ENCODE data around the gene KCNG2. TPM values are rescaled to one million over a fixed set of nuclear protein-coding genes. Genes with fewer than 3 reads are reported as not detected.
A peak's percentile ranks its signal among the peaks of the same experiment; 100 is the strongest.

Gene KCNG2
- total RNA-seq, 1 donor from 2014 or later: not detected

- peaks cover 68% of the 10 kb centered on the region for H3K36me3 Mint-ChIP-seq (ENCODE audit: insufficient read depth)
Measured at GRCh38 chr18:79933765-79934164, 136.0 kb downstream of the KCNG2 start.

GRCh38 chr18:79934311-79935097 lies 136.8 kb downstream of the KCNG2 start:
- peak overlapping the region; percentile 41 for H3K27ac Mint-ChIP-seq
- H3K27me3 Mint-ChIP-seq: no peaks in the 10 kb centered on the region
- peaks cover 28% of the 10 kb centered on the region for H3K9me3 Mint-ChIP-seq (ENCODE audit: low read depth)
- no peak for TF ChIP-seq CTCF (IDR thresholded peaks at IDR 0.05; ENCODE audit: unreplicated experiment)
- H3K4me3 Mint-ChIP-seq (ENCODE audit: low read depth): no peak overlapping the region
- peaks cover 65% of the 10 kb centered on the region for H3K36me3 Mint-ChIP-seq (ENCODE audit: insufficient read depth)
- H3K4me1 Mint-ChIP-seq (ENCODE audit: low read depth): peaks cover 17% of the 10 kb centered on the region
- no peak for DNase-seq (ENCODE audit: low spot score, unreplicated experiment)

More at GRCh38 chr18:79933765-79934164, 136.0 kb downstream of the KCNG2 start:
- Mint-ChIP-seq H3K4me1 (ENCODE audit: low read depth) (peaks cover 17% of the 10 kb centered on the region), H3K4me3 (ENCODE audit: low read depth) (no peak overlapping the region), H3K27ac (no peak overlapping the region), H3K27me3 (no peaks in the 10 kb centered on the region), H3K9me3 (ENCODE audit: low read depth) (peaks cover 35% of the 10 kb centered on the region)
- no peak for DNase-seq (ENCODE audit: low spot score, unreplicated experiment)
- peak; percentile 59 for TF ChIP-seq CTCF (IDR thresholded peaks at IDR 0.05; ENCODE audit: unreplicated experiment)

GRCh38 chr18:79935098-79935480 lies 137.4 kb downstream of the KCNG2 start:
- Mint-ChIP-seq H3K27ac (peak overlapping the region; percentile 2), H3K4me1 (ENCODE audit: low read depth) (peaks cover 17% of the 10 kb centered on the region), H3K27me3 (no peaks in the 10 kb centered on the region), H3K4me3 (ENCODE audit: low read depth) (no peak overlapping the region), H3K36me3 (ENCODE audit: insufficient read depth) (peaks cover 60% of the 10 kb centered on the region), H3K9me3 (ENCODE audit: low read depth) (peaks cover 22% of the 10 kb centered on the region)
- DNase-seq (ENCODE audit: low spot score, unreplicated experiment): no peak
- no peak for TF ChIP-seq CTCF (IDR thresholded peaks at IDR 0.05; ENCODE audit: unreplicated experiment)

GRCh38 chr18:79935499-79935898 lies 137.8 kb downstream of the KCNG2 start:
- Mint-ChIP-seq H3K9me3 (ENCODE audit: low read depth) (peaks cover 19% of the 10 kb centered on the region), H3K4me3 (ENCODE audit: low read depth) (no peak overlapping the region), H3K27ac (peak overlapping the region; percentile 2), H3K4me1 (ENCODE audit: low read depth) (peaks cover 17% of the 10 kb centered on the region), H3K36me3 (ENCODE audit: insufficient read depth) (peaks cover 56% of the 10 kb centered on the region), H3K27me3 (no peaks in the 10 kb centered on the region)
- no peak for TF ChIP-seq CTCF (IDR thresholded peaks at IDR 0.05; ENCODE audit: unreplicated experiment)
- no peak for DNase-seq (ENCODE audit: low spot score, unreplicated experiment)

- H3K4me3 Mint-ChIP-seq (ENCODE audit: low read depth): no peak overlapping the region
- DNase-seq (ENCODE audit: low spot score, unreplicated experiment): no peak
Measured at GRCh38 chr18:79935925-79936324, 138.2 kb downstream of the KCNG2 start.

More at GRCh38 chr18:79935925-79936324, 138.2 kb downstream of the KCNG2 start:
- no peak for TF ChIP-seq CTCF (IDR thresholded peaks at IDR 0.05; ENCODE audit: unreplicated experiment)
- H3K9me3 Mint-ChIP-seq (ENCODE audit: low read depth): peaks cover 19% of the 10 kb centered on the region
- H3K4me1 Mint-ChIP-seq (ENCODE audit: low read depth): peaks cover 17% of the 10 kb centered on the region
- H3K27me3 Mint-ChIP-seq: no peaks in the 10 kb centered on the region
- H3K27ac Mint-ChIP-seq: no peak overlapping the region
- H3K36me3 Mint-ChIP-seq (ENCODE audit: insufficient read depth): peaks cover 56% of the 10 kb centered on the region
